H9 (cell line): ENCODE measurements around the gene PPFIBP1. TPM values are rescaled to one million over a fixed set of nuclear protein-coding genes. Genes with fewer than 3 reads are reported as not detected.

ENCODE experiments used
- DNase-seq: peaks from one replicate; pipeline ENCODE4 v3.0.0-alpha.2; 2017
- H2AFZ ChIP-seq: one replicate; pipeline ENCODE4 v1.6.1; 2013; ENCODE audit warnings: mild to moderate bottlenecking, low read length, control low read depth, moderate library complexity
- H2AK5ac ChIP-seq: 2 replicates; pipeline ENCODE4 v1.6.1; 2013; ENCODE audit warnings: low read length, control low read depth, mixed read lengths; ENCODE audit not compliant: insufficient read length
- H2BK120ac ChIP-seq: one replicate; pipeline ENCODE4 v1.6.1; 2013; ENCODE audit warnings: low read depth, mild to moderate bottlenecking, low read length, control low read depth, inconsistent platforms; ENCODE audit not compliant: poor library complexity, severe bottlenecking
- H2BK12ac ChIP-seq: 2 replicates; pipeline ENCODE4 v1.6.1; 2013; ENCODE audit warnings: low read length, control low read depth, mixed read lengths, low read depth; ENCODE audit not compliant: insufficient read length
- H2BK15ac ChIP-seq: 2 replicates; pipeline ENCODE4 v1.6.1; 2013; ENCODE audit warnings: low read depth, low read length, control low read depth
- H2BK20ac ChIP-seq: one replicate; pipeline ENCODE4 v1.6.1; 2013; ENCODE audit warnings: low read depth, mild to moderate bottlenecking, low read length, control low read depth, inconsistent platforms; ENCODE audit not compliant: poor library complexity, severe bottlenecking
- H2BK5ac ChIP-seq: 2 replicates; pipeline ENCODE4 v1.6.1; 2013; ENCODE audit warnings: low read length, control low read depth, mixed read lengths; ENCODE audit not compliant: insufficient read length
- H3K14ac ChIP-seq: 2 replicates; pipeline ENCODE4 v1.6.1; 2013; ENCODE audit warnings: low read length, control low read depth; ENCODE audit not compliant: insufficient read depth
- H3K18ac ChIP-seq: 2 replicates; pipeline ENCODE4 v1.6.1; 2013; ENCODE audit warnings: low read depth, mild to moderate bottlenecking, mixed read lengths, low read length, control low read depth; ENCODE audit not compliant: insufficient read length
- H3K23ac ChIP-seq: 2 replicates; pipeline ENCODE4 v1.6.1; 2013; ENCODE audit warnings: low read length, control low read depth, mixed read lengths, low read depth; ENCODE audit not compliant: insufficient read length
- H3K23me2 ChIP-seq: 2 replicates; pipeline ENCODE4 v1.6.1; 2013; ENCODE audit warnings: low read depth, mild to moderate bottlenecking, mixed read lengths, low read length, control low read depth; ENCODE audit not compliant: insufficient read length, poor library complexity, severe bottlenecking
- H3K27ac ChIP-seq: 2 replicates; pipeline ENCODE4 v1.5.1; 2013; ENCODE audit warnings: low read length, control low read depth, mixed read lengths, low read depth; ENCODE audit not compliant: insufficient read length
- H3K27me3 ChIP-seq: 2 replicates; pipeline ENCODE4 v1.6.1; 2013; ENCODE audit warnings: low read length, control low read depth, inconsistent platforms; ENCODE audit not compliant: insufficient read depth
- H3K4ac ChIP-seq: 2 replicates; pipeline ENCODE4 v1.6.1; 2013; ENCODE audit warnings: low read depth, mild to moderate bottlenecking, control low read depth, inconsistent platforms, low read length, moderate library complexity
- H3K4me1 ChIP-seq: 2 replicates; pipeline ENCODE4 v1.6.1; 2013; ENCODE audit warnings: low read length, control low read depth, inconsistent platforms; ENCODE audit not compliant: insufficient read depth
- H3K4me2 ChIP-seq: 2 replicates; pipeline ENCODE4 v1.6.1; 2013; ENCODE audit warnings: low read length, control low read depth, mixed read lengths; ENCODE audit not compliant: insufficient read length, insufficient read depth
- H3K56ac ChIP-seq: 2 replicates; pipeline ENCODE4 v1.6.1; 2013; ENCODE audit warnings: low read depth, mild to moderate bottlenecking, mixed read lengths, low read length, control low read depth; ENCODE audit not compliant: insufficient read length
- H3K79me1 ChIP-seq: 2 replicates; pipeline ENCODE4 v1.6.1; 2013; ENCODE audit warnings: low read depth, mild to moderate bottlenecking, moderate library complexity, low read length, control low read depth, inconsistent platforms; ENCODE audit not compliant: insufficient read depth, poor library complexity, severe bottlenecking
- H3K79me2 ChIP-seq: 2 replicates; pipeline ENCODE4 v1.6.1; 2013; ENCODE audit warnings: low read length, control low read depth, inconsistent platforms; ENCODE audit not compliant: insufficient read depth
- H3K9ac ChIP-seq: 2 replicates; pipeline ENCODE4 v1.6.1; 2013; ENCODE audit warnings: low read length, control low read depth, mixed read lengths; ENCODE audit not compliant: insufficient read length; ENCODE audit errors: extremely low read depth
- H3K9me3 ChIP-seq: one replicate; pipeline ENCODE4 v1.6.1; 2013; ENCODE audit warnings: low read depth, low read length, inconsistent platforms; ENCODE audit not compliant: control insufficient read depth
- H3T11ph ChIP-seq: one replicate; pipeline ENCODE4 v1.6.1; 2013; ENCODE audit warnings: mild to moderate bottlenecking, low read length, control low read depth, inconsistent platforms
- H4K20me1 ChIP-seq: one replicate; pipeline ENCODE4 v1.6.1; 2013; ENCODE audit not compliant: control insufficient read depth, insufficient read length, insufficient read depth
- H4K5ac ChIP-seq: 2 replicates; pipeline ENCODE4 v1.6.1; 2013; ENCODE audit warnings: low read depth, mild to moderate bottlenecking, mixed read lengths, low read length, control low read depth; ENCODE audit not compliant: insufficient read length
- H4K8ac ChIP-seq: replicated peaks from 2 replicates; pipeline ENCODE4 v1.6.1; 2013; ENCODE audit warnings: low read length, control low read depth, mixed read lengths, low read depth; ENCODE audit not compliant: insufficient read length
- H4K91ac ChIP-seq: 2 replicates; pipeline ENCODE4 v1.6.1; 2013; ENCODE audit warnings: low read depth, mild to moderate bottlenecking, moderate library complexity, mixed read lengths, low read length, control low read depth; ENCODE audit not compliant: insufficient read length
- H3K27ac Mint-ChIP-seq, 3 experiments: 2 replicates in 2 of 3; 3 replicates in 1 of 3; pipeline ENCODE4 v1.8.0; 2020 to 2021; ENCODE audit warnings: mixed read lengths in 3 of 3, mild to moderate bottlenecking in 1 of 3, moderate library complexity in 1 of 3
- H3K27me3 Mint-ChIP-seq: 2 replicates; pipeline ENCODE4 v1.8.0; 2021; ENCODE audit warnings: low read depth, mild to moderate bottlenecking, moderate library complexity, mixed read lengths
- H3K36me3 Mint-ChIP-seq, 3 experiments: 2 replicates in 2 of 3; 3 replicates in 1 of 3; pipeline ENCODE4 v1.8.0; 2020 to 2021; ENCODE audit warnings: low read depth in 3 of 3, mixed read lengths in 3 of 3; ENCODE audit not compliant: insufficient read depth in 1 of 3
- H3K4me1 Mint-ChIP-seq, 2 experiments: 2 replicates each; pipeline ENCODE4 v1.8.0; 2020; ENCODE audit warnings: mixed read lengths in 2 of 2
- H3K4me3 Mint-ChIP-seq, 2 experiments: 2 replicates in 1 of 2; 3 replicates in 1 of 2; pipeline ENCODE4 v1.8.0; 2020 to 2021; ENCODE audit warnings: mild to moderate bottlenecking in 2 of 2, mixed read lengths in 2 of 2, moderate library complexity in 1 of 2
- H3K9me3 Mint-ChIP-seq, 2 experiments: 2 replicates in 1 of 2; 3 replicates in 1 of 2; pipeline ENCODE4 v1.8.0; 2020; ENCODE audit warnings: mild to moderate bottlenecking in 2 of 2, mixed read lengths in 2 of 2, moderate library complexity in 1 of 2
- CTCF ChIP-seq: fragments of 200-600 bp; sonication (generic); conservative IDR thresholded peaks from 3 replicates; pipeline ENCODE4 v1.8.0; 2021; ENCODE audit warnings: antibody characterized with exemption, mild to moderate bottlenecking
- WGBS: extraction: QIAGEN DNeasy Blood & Tissue Kit; methylation state at CpG from one replicate; pipeline ENCODE4 v1.1.7; 2013; ENCODE audit warnings: missing lambda C conversion rate, low lambda C conversion rate, mixed read lengths; ENCODE audit not compliant: insufficient read length; ENCODE audit errors: extremely low coverage; 5-methylcytosine and 5-hydroxymethylcytosine counted together
- total RNA-seq: library from RNA; stranded (reverse); gene quantifications from 2 replicates; pipeline ENCODE4 v1.2.1, GENCODE V29; 2021

Gene PPFIBP1
- total RNA-seq, 1 experiment from 2014 or later, result 29.2 TPM

GRCh38 chr12:27646149-27646548 is 122.1 kb downstream of the PPFIBP1 start:
- Histone ChIP-seq H3K56ac (no peak overlapping the region), H3K79me1 (no peaks in the 10 kb centered on the region), H3K79me2 (no peaks in the 10 kb centered on the region), H3K14ac (no peak overlapping the region), H3K23me2 (no peaks in the 10 kb centered on the region), H3K9ac (no peak overlapping the region), H3K9me3 (no peaks in the 10 kb centered on the region), H3K4me2 (no peak overlapping the region), H3K27ac (no peak overlapping the region), H3K18ac (no peak overlapping the region), H2BK120ac (no peak overlapping the region), H2BK5ac (no peak overlapping the region), H2AK5ac (no peak overlapping the region), H4K5ac (no peak overlapping the region), H2BK15ac (no peak overlapping the region), H3K4me1 (no peaks in the 10 kb centered on the region), H2AFZ (no peak overlapping the region), H2BK20ac (no peak overlapping the region), H3K23ac (no peak overlapping the region), H2BK12ac (no peak overlapping the region), H3T11ph (no peak overlapping the region), H3K4ac (no peak overlapping the region), H4K8ac (no peak overlapping the region), H4K20me1 (no peaks in the 10 kb centered on the region), H4K91ac (no peak overlapping the region), H3K27me3 (no peaks in the 10 kb centered on the region)
- DNase-seq, result no peak
- Mint-ChIP-seq H3K4me3 (no peak overlapping the region), H3K4me1 (peaks cover 0 to 1% of the 10 kb centered on the region in 2 experiments; a peak in 2 of 4 replicates), H3K9me3 (no peaks in the 10 kb centered on the region), H3K27me3 (no peaks in the 10 kb centered on the region), H3K27ac (no peak overlapping the region), H3K36me3 (peaks cover 0 to 6% (median 2%) of the 10 kb centered on the region in 3 experiments; a peak in 4 of 7 replicates)
- TF ChIP-seq CTCF, result no peak
- no CpG with 5 or more reads among the region's 2 CpGs for WGBS
